H1 (cell line): ENCODE data around the gene ARID1B. TPM values are rescaled to one million over a fixed set of nuclear protein-coding genes. Genes with fewer than 3 reads are reported as not detected.

Experiments used
- CTCF ChIA-PET: fragments of 300-600 bp; sonication (Branson Sonifier 250); formaldehyde crosslinking; loops from one replicate; lab custom pipeline; 2021; ENCODE audit not compliant: partially characterized antibody; lab: Charles Lee
- POLR2A ChIA-PET: fragments of 300-600 bp; sonication (Branson Sonifier 250); formaldehyde crosslinking; loops from one replicate; lab custom pipeline; 2021; ENCODE audit warnings: inconsistent platforms; ENCODE audit not compliant: partially characterized antibody; lab: Charles Lee
- DNase-seq, 2 experiments: peaks; one replicate each; pipeline versions ENCODE4 v3.0.0 to v3.0.0-alpha.2; 2010 to 2022; ENCODE audit warnings: low spot score in 2 of 2, low read depth in 1 of 2, mixed read lengths in 1 of 2
- FAIRE-seq: peaks from 2 replicates; lab custom pipeline; 2011; peaks lifted over from hg19 to GRCh38; lab: Jason Lieb, UNC
- H2AFZ ChIP-seq: 2 replicates; pipeline ENCODE4 v1.8.1; 2012; ENCODE audit warnings: low read length, inconsistent platforms
- H2AK5ac ChIP-seq: 2 replicates; pipeline ENCODE4 v1.6.1; 2013; ENCODE audit warnings: low read depth, low read length
- H2BK120ac ChIP-seq: replicated peaks from 2 replicates; pipeline ENCODE3; 2013; ENCODE audit warnings: low read depth, low read length, inconsistent platforms
- H2BK12ac ChIP-seq: 2 replicates; pipeline ENCODE4 v1.6.1; 2013; ENCODE audit warnings: low read depth, low read length
- H2BK15ac ChIP-seq: 2 replicates; pipeline ENCODE4 v1.6.1; 2013; ENCODE audit warnings: low read length
- H2BK20ac ChIP-seq: 2 replicates; pipeline ENCODE4 v1.6.1; 2013; ENCODE audit warnings: low read length
- H2BK5ac ChIP-seq: 2 replicates; pipeline ENCODE4 v1.6.1; 2013; ENCODE audit warnings: low read depth, low read length
- H3K14ac ChIP-seq: 2 replicates; pipeline ENCODE4 v1.6.1; 2013; ENCODE audit warnings: inconsistent platforms; ENCODE audit not compliant: insufficient read length
- H3K18ac ChIP-seq: 2 replicates; pipeline ENCODE4 v1.6.1; 2013; ENCODE audit warnings: low read length; ENCODE audit errors: extremely low read depth
- H3K23ac ChIP-seq: 2 replicates; pipeline ENCODE4 v1.6.1; 2013; ENCODE audit warnings: inconsistent platforms; ENCODE audit not compliant: insufficient read length
- H3K23me2 ChIP-seq: 2 replicates; pipeline ENCODE4 v1.6.1; 2013; ENCODE audit warnings: low read depth, low read length
- H3K27ac ChIP-seq: 2 replicates; pipeline ENCODE4 v1.6.1; 2011; ENCODE audit warnings: low read depth, low read length, inconsistent platforms
- H3K27me3 ChIP-seq, 4 experiments: replicated peaks in 1 of 4; 1 replicate in 1 of 4; 2 replicates in 3 of 4; pipeline versions ENCODE4 v1.6.1 to v1.8.1; 2011 to 2013; ENCODE audit warnings: low read length in 3 of 4, mild to moderate bottlenecking in 3 of 4, inconsistent platforms in 2 of 4, mixed read lengths in 2 of 4, moderate library complexity in 1 of 4; ENCODE audit not compliant: control insufficient read depth in 3 of 4, insufficient read depth in 3 of 4; ENCODE audit errors: extremely low read depth in 1 of 4
- H3K36me3 ChIP-seq, 4 experiments: 2 replicates each; pipeline versions ENCODE4 v1.6.1 to v1.8.1; 2011 to 2013; ENCODE audit warnings: mild to moderate bottlenecking in 4 of 4, low read length in 3 of 4, moderate library complexity in 2 of 4, control low read depth in 1 of 4, inconsistent platforms in 1 of 4; ENCODE audit not compliant: insufficient read depth in 4 of 4, control insufficient read depth in 2 of 4
- H3K4ac ChIP-seq: replicated peaks from 2 replicates; pipeline ENCODE3; 2013; ENCODE audit warnings: low read length, low read depth, mixed read lengths, inconsistent platforms; ENCODE audit not compliant: insufficient read length
- H3K4me1 ChIP-seq, 4 experiments: replicated peaks in 1 of 4; 1 replicate in 1 of 4; 2 replicates in 3 of 4; pipeline versions ENCODE4 v1.6.1 to v1.8.1; 2011 to 2013; ENCODE audit warnings: low read length in 3 of 4, inconsistent platforms in 2 of 4, mixed read lengths in 1 of 4; ENCODE audit not compliant: insufficient read depth in 4 of 4, control insufficient read depth in 3 of 4
- H3K4me2 ChIP-seq, 2 experiments: 2 replicates each; pipeline versions ENCODE4 v1.6.1 to v1.8.1; 2011 to 2013; ENCODE audit warnings: low read depth in 2 of 2, low read length in 2 of 2, control low read depth in 1 of 2, inconsistent platforms in 1 of 2, mild to moderate bottlenecking in 1 of 2; ENCODE audit not compliant: insufficient read depth in 1 of 2
- H3K4me3 ChIP-seq, 4 experiments: fragments of 200-600, 300-600 bp in 1 of 4; sonication (generic), shearing (Covaris generic), sonication (Bioruptor Twin) in 1 of 4; 2 replicates each; pipeline versions ENCODE4 v1.5.1 to v1.8.1; 2011 to 2016; ENCODE audit warnings: low read length in 4 of 4, low read depth in 3 of 4, control low read depth in 2 of 4, inconsistent platforms in 2 of 4, mild to moderate bottlenecking in 2 of 4, mixed read lengths in 1 of 4, moderate library complexity in 1 of 4; ENCODE audit not compliant: insufficient read depth in 2 of 4; ENCODE audit errors: extremely low read depth in 1 of 4
- H3K56ac ChIP-seq: replicated peaks from 2 replicates; pipeline ENCODE3; 2013; ENCODE audit warnings: low read depth, mild to moderate bottlenecking, mixed read lengths, low read length, inconsistent platforms; ENCODE audit not compliant: insufficient read length
- H3K79me1 ChIP-seq: 2 replicates; pipeline ENCODE4 v1.6.1; 2013; ENCODE audit warnings: low read depth, low read length, control low read depth
- H3K79me2 ChIP-seq, 2 experiments: 2 replicates each; pipeline versions ENCODE4 v1.6.1 to v1.8.1; 2012 to 2013; ENCODE audit warnings: low read length in 2 of 2, mild to moderate bottlenecking in 2 of 2, inconsistent platforms in 1 of 2; ENCODE audit not compliant: insufficient read depth in 2 of 2, control insufficient read depth in 1 of 2
- H3K9ac ChIP-seq, 4 experiments: replicated peaks in 1 of 4; 1 replicate in 1 of 4; 2 replicates in 3 of 4; pipeline versions ENCODE4 v1.6.1 to v1.8.1; 2011 to 2013; ENCODE audit warnings: low read depth in 3 of 4, low read length in 3 of 4, control low read depth in 2 of 4, mild to moderate bottlenecking in 2 of 4, moderate library complexity in 2 of 4, inconsistent platforms in 1 of 4; ENCODE audit errors: extremely low read depth in 1 of 4
- H3K9me3 ChIP-seq, 2 experiments: 2 replicates each; pipeline versions ENCODE4 v1.6.1 to v1.8.1; 2012 to 2013; ENCODE audit warnings: mild to moderate bottlenecking in 2 of 2, moderate library complexity in 2 of 2, control low read depth in 1 of 2, inconsistent platforms in 1 of 2, low read depth in 1 of 2, low read length in 1 of 2, mixed read lengths in 1 of 2; ENCODE audit not compliant: insufficient read depth in 2 of 2
- H4K20me1 ChIP-seq, 2 experiments: replicated peaks in 1 of 2; 2 replicates each; pipeline versions ENCODE3 to v1.8.1; 2011 to 2013; ENCODE audit warnings: inconsistent platforms in 2 of 2, low read length in 2 of 2, mild to moderate bottlenecking in 1 of 2; ENCODE audit not compliant: insufficient read depth in 2 of 2, control insufficient read depth in 1 of 2
- H4K5ac ChIP-seq: 2 replicates; pipeline ENCODE4 v1.6.1; 2013; ENCODE audit warnings: low read length, low read depth, mixed read lengths, inconsistent platforms; ENCODE audit not compliant: insufficient read length
- H4K8ac ChIP-seq: 2 replicates; pipeline ENCODE4 v1.8.0; 2013; ENCODE audit warnings: mild to moderate bottlenecking, moderate library complexity, low read length, inconsistent platforms; ENCODE audit not compliant: insufficient read depth; ENCODE audit errors: extremely low read depth
- H4K91ac ChIP-seq: replicated peaks from 2 replicates; pipeline ENCODE3; 2013; ENCODE audit warnings: low read length, mixed read lengths, inconsistent platforms; ENCODE audit not compliant: insufficient read length
- ASH2L ChIP-seq: fragments of 200-600, 300-600 bp; sonication (generic); IDR thresholded peaks from one replicate; pipeline ENCODE4 v1.7.1; 2017; ENCODE audit warnings: low read length
- CEBPB ChIP-seq: IDR thresholded peaks from 2 replicates; pipeline ENCODE4 v1.6.1; 2012; ENCODE audit warnings: low read depth, low read length
- POLR2A ChIP-seq, 2 experiments: IDR thresholded peaks; 1 replicate in 1 of 2; 2 replicates in 1 of 2; pipeline ENCODE4 v1.6.1; 2011; ENCODE audit warnings: low read depth in 2 of 2, low read length in 2 of 2, mild to moderate bottlenecking in 2 of 2; ENCODE audit errors: control extremely low read depth in 1 of 2
- POLR2AphosphoS5 ChIP-seq: IDR thresholded peaks from 2 replicates; pipeline ENCODE4 v1.6.1; 2011; ENCODE audit warnings: low read depth, low read length
- SIN3A ChIP-seq, 2 experiments: IDR thresholded peaks in 1 of 2; conservative IDR thresholded peaks in 1 of 2; 2 replicates each; pipeline ENCODE4 v1.6.1; 2011 to 2012; ENCODE audit warnings: low read length in 2 of 2, improper control_type of control experiment in 1 of 2, low read depth in 1 of 2, mild to moderate bottlenecking in 1 of 2
- SIRT6 ChIP-seq: IDR thresholded peaks from one replicate; pipeline ENCODE4 v1.7.1; 2012; ENCODE audit warnings: low read length, inconsistent platforms
- SP2 ChIP-seq: IDR thresholded peaks from 2 replicates; pipeline ENCODE4 v1.6.1; 2012; ENCODE audit warnings: mild to moderate bottlenecking, low read length, inconsistent platforms
- TAF1 ChIP-seq: IDR thresholded peaks from 2 replicates; pipeline ENCODE4 v1.6.1; 2011; ENCODE audit warnings: mild to moderate bottlenecking, low read depth, low read length
- TBP ChIP-seq: IDR thresholded peaks from 2 replicates; pipeline ENCODE4 v1.6.1; 2011; ENCODE audit warnings: low read depth, low read length, improper control_type of control experiment
- WGBS, 2 experiments: shearing (Covaris generic) in 1 of 2; methylation state at CpG; one replicate each; pipeline versions ENCODE4 v1.1.6 to v1.1.7; 2013 to 2015; ENCODE audit warnings: low lambda C conversion rate in 2 of 2, mixed read lengths in 2 of 2, inconsistent platforms in 1 of 2, low coverage in 1 of 2, missing lambda C conversion rate in 1 of 2; ENCODE audit not compliant: insufficient replicate concordance in 2 of 2, insufficient coverage in 1 of 2, insufficient read length in 1 of 2; ENCODE audit errors: extremely low coverage in 1 of 2, missing lambda C conversion rate in 1 of 2; 5-methylcytosine and 5-hydroxymethylcytosine counted together
- long read RNA-seq, 2 experiments: library from RNA in 1 of 2; library from capped mRNA in 1 of 2; stranded (forward); transcript quantifications; one replicate each; pipeline ENCODE4 v2.0.0, GENCODE V29; 2021; ENCODE audit warnings: inconsistent platforms in 1 of 2
- polyA minus RNA-seq, 3 experiments: library from RNA; depleted of rRNA, polyadenylated mRNA; stranded (reverse); fragments of >200 nt; gene quantifications; 1 replicate in 2 of 3; 2 replicates in 1 of 3; pipeline ENCODE4 v1.2.3, GENCODE V29; 2011
- polyA plus RNA-seq, 7 experiments: library from polyadenylated mRNA; depleted of rRNA in 3 of 7; stranded (reverse) in 5 of 7; unstranded in 2 of 7; fragments of >200 nt in 5 of 7; fragments of 200-250 nt in 2 of 7; gene quantifications; 1 replicate in 5 of 7; 2 replicates in 1 of 7; 4 replicates in 1 of 7; pipeline versions ENCODE4 v1.2.1 to v1.2.3, GENCODE V29; 2011 to 2013; ENCODE audit warnings: missing spikeins in 2 of 7, mixed read lengths in 2 of 7
- total RNA-seq: library from RNA; stranded (reverse); fragmentation: NEBNext Ultra II Directional; extraction: Animal tissue kit (Norgen Biotek cat#: 25700); gene quantifications from 2 replicates; pipeline ENCODE4 v1.2.1, GENCODE V29; 2021

ARID1B gene
- total RNA-seq (70.3 and 71.2 TPM in 2 replicates), polyA plus RNA-seq (2011; rRNA removed) (24.3 and 32.2 TPM in 2 replicates), polyA minus RNA-seq (2011; rRNA and poly(A)+ RNA removed) (124 and 131 TPM in 2 replicates)
- polyA plus RNA-seq (2011; cell fraction: cytosol; rRNA removed): 23.8 TPM
- 72.6 TPM for polyA plus RNA-seq (2011; cell fraction: nucleus; rRNA removed)
- polyA plus RNA-seq (2012, experiment 1 of 2): 39.0 to 46.3 TPM (median 43.7 TPM) in 4 replicates
- polyA plus RNA-seq (2012, experiment 2 of 2): 7.0 TPM
- 29.4 TPM for polyA plus RNA-seq (2013, experiment 1 of 2)
- polyA plus RNA-seq (2013, experiment 2 of 2): 29.7 TPM
- polyA minus RNA-seq (2011; cell fraction: cytosol; rRNA and poly(A)+ RNA removed): 103 TPM
- polyA minus RNA-seq (2011; cell fraction: nucleus; rRNA and poly(A)+ RNA removed): 315 TPM
- long read RNA-seq, experiment 1, full-length matches to known transcripts: 14 of 27 reads
- long read RNA-seq, experiment 1, partial matches to known transcripts: 3 of 27 reads
- long read RNA-seq, experiment 1, other reads (novel, unspliced or antisense): 10 of 27 reads
- long read RNA-seq, experiment 2, full-length matches to known transcripts: 1 of 6 reads
- long read RNA-seq, experiment 2, partial matches to known transcripts: 1 of 6 reads
- long read RNA-seq, experiment 2, other reads (novel, unspliced or antisense): 4 of 6 reads

DNA sequence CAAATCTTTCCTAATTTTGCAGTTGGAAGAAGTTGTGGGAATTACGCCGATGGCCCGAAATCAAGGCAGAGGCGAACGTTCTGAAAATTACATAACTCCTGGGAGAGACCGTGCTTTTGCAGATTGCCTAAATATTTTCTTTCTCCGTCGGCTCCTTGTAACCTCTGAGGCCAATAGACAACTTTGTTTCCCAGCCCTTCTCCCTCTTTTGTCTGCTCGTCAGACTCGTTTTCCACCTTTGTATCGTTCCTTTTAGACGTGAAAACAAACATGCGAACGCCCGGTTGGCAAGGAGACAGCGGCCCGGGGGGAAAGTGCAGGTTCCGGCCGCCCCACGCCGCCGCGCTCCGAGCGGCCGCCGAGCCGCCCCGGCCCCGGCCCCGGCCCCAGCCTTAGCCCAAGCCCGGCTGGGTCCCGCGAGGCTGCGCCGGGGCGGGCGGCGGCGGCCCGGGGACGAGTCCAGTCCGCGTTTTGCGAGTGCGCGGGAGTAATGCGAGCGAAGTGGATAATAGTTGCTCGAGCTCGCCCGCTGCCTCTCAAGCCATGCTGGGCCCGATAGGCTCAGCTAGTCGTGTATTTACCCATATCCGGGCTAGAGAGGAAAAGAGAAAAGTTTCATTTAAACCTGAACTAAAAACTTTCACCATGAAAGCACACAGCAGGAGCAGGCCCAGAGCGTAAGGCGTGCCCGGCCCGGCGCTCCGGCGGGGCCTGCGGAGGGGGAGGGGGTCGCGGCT is at the start of gene ARID1B:
Gene ARID1B, plus strand, starts transcription at position 539 of the 737 bp plus-strand sequence. CDS start 303 bp downstream, outside the sequence.
- H3K9me3 ChIP-seq: no peaks in the 10 kb centered on the region
- no peak within 1 kb of the TSS for H3K14ac ChIP-seq
- peak within 1 kb of the TSS; percentile 98 for H2BK5ac ChIP-seq
- H3K79me1 ChIP-seq: no peaks in the 10 kb centered on the region; the same call in 1 of the 2 replicates
- no peak within 1 kb of the TSS for H2BK20ac ChIP-seq
- H4K20me1 ChIP-seq: peaks cover 0 to 2% of the 10 kb centered on the region in 2 experiments
- peak within 1 kb of the TSS; percentile 72 for H3K4ac ChIP-seq
- H3K18ac ChIP-seq: peak within 1 kb of the TSS; percentile 93
- peaks cover 0 to 41% of the 10 kb centered on the region in 2 experiments; a peak in 3 of 4 replicates for H3K79me2 ChIP-seq
- peak within 1 kb of the TSS; percentile 92 for H3K27ac ChIP-seq
- H2BK120ac ChIP-seq: no peak within 1 kb of the TSS
- ChIA-PET CTCF (no interaction called here), POLR2A (interaction anchor here (0.6 to 4.7 kb wide), 9 partner anchors 11 to 122 kb away, joined by 3 to 32 read pairs (median 4); no protein-coding TSS in a partner anchor)
- H3K36me3 ChIP-seq: no peaks in the 10 kb centered on the region
- peak within 1 kb of the TSS; percentile 99 for H4K8ac ChIP-seq
- H2BK15ac ChIP-seq: no peak within 1 kb of the TSS
- FAIRE-seq (no peak), DNase-seq (peak in 1 of 2 experiments; percentile 72)
- H3K27me3 ChIP-seq: no peaks in the 10 kb centered on the region
- peak within 1 kb of the TSS; percentile 50 for H2BK12ac ChIP-seq
- 0 out of 2 replicates have a peak within 1 kb of the TSS, but pooled peaks have one; percentile 68 for H2AK5ac ChIP-seq
- 3% methylated on average over 51 of the region's 65 CpGs; no CpG with 5 or more reads in 1 of the 2 experiments for WGBS, 2 experiments
- peak within 1 kb of the TSS; percentile 97 for H4K5ac ChIP-seq
- H3K9ac ChIP-seq: peak within 1 kb of the TSS; percentile 78 to 98 (median 90)
- no peak within 1 kb of the TSS for H3K23ac ChIP-seq
- peak within 1 kb of the TSS; percentile 65 to 88 for H3K4me2 ChIP-seq
- H2AFZ ChIP-seq: no peak within 1 kb of the TSS; the same call in 1 of the 2 replicates
- peak within 1 kb of the TSS; percentile 64 to 95 (median 90) for H3K4me3 ChIP-seq
- H4K91ac ChIP-seq: peak within 1 kb of the TSS; percentile 96
- H3K4me1 ChIP-seq: peaks cover 0 to 20% (median 9%) of the 10 kb centered on the region in 4 experiments; a peak in 5 of 7 replicates
- H3K23me2 ChIP-seq: peaks cover 6% of the 10 kb centered on the region; the same call in 1 of the 2 replicates
- peak within 1 kb of the TSS; percentile 95 for H3K56ac ChIP-seq
- TF ChIP-seq CEBPB (no peak), POLR2A (IDR thresholded peaks at IDR 0.05; ENCODE audit: control extremely low read depth in 1 of 2, low read depth in 2 of 2, low read length in 2 of 2) (peak in 1 of 2 experiments; percentile 70; a peak in 2 of 3 replicates), SP2 (no peak), SIN3A (conservative IDR thresholded peaks at IDR 0.05 in 1 of 2, IDR thresholded peaks at IDR 0.05 in 1 of 2; ENCODE audit: low read depth in 1 of 2, low read length in 2 of 2) (peak in 1 of 2 experiments; percentile 36; a peak in 1 of 4 replicates), ASH2L (peak; percentile 63), POLR2AphosphoS5 (0 out of 2 replicates have a peak, but pooled peaks have one; percentile 37), SIRT6 (no peak), TAF1 (peak; percentile 76), TBP (peak; percentile 33; the same call in 1 of the 2 replicates)
